ENCODE results near the gene DHRS11.

GRCh38 chr17:36594626-36595401, 3.1 kb downstream of the DHRS11 start:
- no peak for TF ChIP-seq CTCF (IDR thresholded peaks at IDR 0.05; ENCODE audit: insufficient read depth, low read depth, low read length)
- no peak for TF ChIP-seq EZH2 (IDR thresholded peaks at IDR 0.05; ENCODE audit: insufficient read depth, low read length)

Data from astrocyte (in vitro differentiated cells and primary cell).